Colon (tissue), 2 donors: ENCODE measurements around the gene TBC1D8B.
"Not testable (repeated sequence)": the region's sequence is repeated elsewhere in the genome, so short reads cannot be mapped to it uniquely, and the experiment has no call there.

Source experiments
- FAIRE-seq: peaks from 2 replicates; lab custom pipeline; 2012; peaks lifted over from hg19 to GRCh38; lab: Jason Lieb, UNC
- donor health status: control.
- donor health status: control.

The TBC1D8B gene

GRCh38 chrX:106802388-106803275 lies at the start of gene TBC1D8B:
TBC1D8B (plus strand) TSS chrX:106802673; CDS start chrX:106802854, 181 bp downstream.
- FAIRE-seq = peak; percentile 75

GRCh38 chrX:106769288-106769687 lies 33.2 kb upstream of the TBC1D8B start:
- not testable (repeated sequence) for FAIRE-seq

GRCh38 chrX:106774981-106775380 lies 27.5 kb upstream of the TBC1D8B start:
- peak; percentile 60 for FAIRE-seq

DNA sequence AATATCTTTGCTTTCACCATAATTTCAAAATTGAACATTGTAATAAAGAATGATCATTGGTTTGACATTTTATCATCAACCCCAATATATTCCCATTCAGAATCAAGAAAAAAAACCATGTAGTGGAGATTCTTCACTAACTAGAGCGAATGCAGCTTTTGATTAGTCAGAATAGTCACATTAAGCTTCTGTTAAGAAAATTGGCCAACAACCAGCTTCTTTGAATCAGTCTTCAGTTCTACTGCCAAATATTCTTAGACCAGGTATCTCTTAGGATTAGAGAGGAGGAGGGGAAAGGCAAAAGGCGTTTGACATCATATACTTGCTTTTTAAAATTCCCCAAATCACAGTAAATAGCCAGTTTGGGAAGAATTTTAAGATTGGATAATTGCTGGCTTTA lies 22.2 kb upstream of the TBC1D8B start:
- no peak for FAIRE-seq

GRCh38 chrX:106780664-106781377 lies 21.7 kb upstream of the TBC1D8B start:
- FAIRE-seq = peak; percentile 62

- FAIRE-seq = no peak
Measured at GRCh38 chrX:106783716-106784115, 18.8 kb upstream of the TBC1D8B start.

- FAIRE-seq = peak; percentile 96
Measured at GRCh38 chrX:106791495-106791894, 11.0 kb upstream of the TBC1D8B start.

GRCh38 chrX:106802063-106802387 lies 448 bp upstream of the TBC1D8B start:
- no peak for FAIRE-seq

DNA sequence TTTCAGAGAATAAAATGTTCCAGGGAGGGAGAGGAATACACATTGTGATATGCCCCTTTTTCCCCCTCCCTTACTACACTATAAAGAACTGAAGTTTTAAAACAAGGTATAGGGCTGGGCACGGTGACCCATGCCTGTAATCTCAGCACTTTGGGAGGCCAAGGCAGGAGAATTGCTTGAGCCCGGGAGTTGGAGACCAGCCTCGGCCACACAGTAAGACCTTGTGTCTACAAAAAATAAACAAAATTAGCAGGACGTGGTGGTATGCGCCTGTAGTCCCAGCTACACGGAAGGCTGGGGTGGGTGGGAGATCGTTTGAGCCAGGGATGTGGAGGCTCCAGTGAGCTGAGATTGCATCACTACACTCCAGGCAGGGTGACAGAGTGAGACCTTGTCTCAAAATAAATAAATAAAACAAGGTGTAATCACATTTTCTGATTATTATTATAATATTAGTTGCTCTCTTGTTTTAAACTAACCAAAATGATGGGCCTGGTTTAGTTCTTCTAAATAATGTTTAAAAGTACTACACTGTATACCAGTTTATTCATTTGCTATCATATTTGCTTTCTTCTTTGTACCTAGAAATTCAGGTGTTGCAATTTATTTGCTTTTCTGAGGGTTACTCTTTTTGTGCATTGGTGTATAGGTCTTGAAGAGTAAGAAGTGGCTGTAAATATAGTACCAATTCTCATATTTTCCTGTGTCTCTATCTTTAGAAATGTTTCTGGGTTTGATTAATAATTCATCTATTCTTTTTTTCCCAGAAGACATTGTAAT lies 8.8 kb downstream of the TBC1D8B start:
- peak; percentile 33 for FAIRE-seq

DNA sequence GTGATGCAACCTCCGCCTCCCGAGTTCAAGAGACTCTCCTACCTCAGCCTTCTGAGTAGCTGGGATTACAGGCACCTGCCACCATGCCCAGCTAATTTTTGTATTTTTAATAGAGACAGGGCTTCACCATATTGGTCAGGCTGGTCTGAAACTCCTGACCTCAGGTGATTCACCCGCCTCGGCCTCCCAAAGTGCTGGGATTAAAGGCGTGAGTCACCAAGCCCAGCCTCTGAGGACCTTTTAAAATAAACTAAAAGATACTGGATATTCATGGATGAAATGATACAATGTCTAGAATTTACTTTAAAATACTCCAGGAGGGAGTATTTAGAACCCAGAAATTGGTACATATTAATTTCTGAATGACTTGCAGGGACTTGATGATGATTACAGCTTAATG lies 10.5 kb downstream of the TBC1D8B start:
- not testable (repeated sequence) for FAIRE-seq

DNA sequence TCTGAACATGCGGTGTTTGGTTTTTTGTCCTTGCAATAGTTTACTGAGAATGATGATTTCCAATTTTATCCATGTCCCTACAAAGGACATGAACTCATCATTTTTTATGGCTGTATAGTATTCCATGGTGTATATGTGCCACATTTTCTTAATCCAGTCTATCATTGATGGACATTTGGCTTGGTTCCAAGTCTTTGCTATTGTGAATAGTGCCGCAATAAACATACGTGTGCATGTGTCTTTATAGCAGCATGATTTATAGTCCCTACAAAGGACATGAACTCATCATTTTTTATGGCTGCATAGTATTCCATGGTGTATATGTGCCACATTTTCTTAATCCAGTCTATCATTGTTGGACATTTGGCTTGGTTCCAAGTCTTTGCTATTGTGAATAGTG lies 11.6 kb downstream of the TBC1D8B start:
- FAIRE-seq = not testable (repeated sequence)

- no peak for FAIRE-seq
Measured at GRCh38 chrX:106862972-106863688, 60.7 kb downstream of the TBC1D8B start.

- FAIRE-seq = no peak
Measured at GRCh38 chrX:106863697-106864096, 61.2 kb downstream of the TBC1D8B start.

GRCh38 chrX:106872796-106873195 lies 70.3 kb downstream of the TBC1D8B start:
- not testable (repeated sequence) for FAIRE-seq

GRCh38 chrX:106874075-106874474 lies 71.6 kb downstream of the TBC1D8B start:
- peak; percentile 97 for FAIRE-seq

- FAIRE-seq = no peak
Measured at GRCh38 chrX:106875151-106875550, 72.7 kb downstream of the TBC1D8B start.

DNA sequence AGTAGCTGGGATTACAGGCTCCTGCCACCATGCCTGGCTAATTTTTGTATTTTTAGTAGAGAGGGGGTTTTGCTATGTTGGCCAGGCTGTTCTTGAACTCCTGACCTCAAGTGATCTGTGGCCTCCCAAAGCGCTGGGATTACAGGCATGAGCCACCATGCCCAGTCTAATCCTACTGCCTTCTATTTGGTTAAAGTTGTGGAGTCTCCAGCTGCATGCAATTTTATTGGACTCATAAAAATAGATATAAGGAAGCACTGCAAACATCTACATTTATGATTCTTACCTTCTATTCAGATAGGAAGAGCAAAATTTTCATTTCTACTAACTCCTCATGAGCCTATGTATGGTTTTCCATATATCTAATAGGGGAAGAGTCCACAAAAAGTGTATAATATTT lies 87.0 kb downstream of the TBC1D8B start:
- no peak for FAIRE-seq

- no peak for FAIRE-seq
Measured at GRCh38 chrX:106891762-106892460, 89.4 kb downstream of the TBC1D8B start.

DNA sequence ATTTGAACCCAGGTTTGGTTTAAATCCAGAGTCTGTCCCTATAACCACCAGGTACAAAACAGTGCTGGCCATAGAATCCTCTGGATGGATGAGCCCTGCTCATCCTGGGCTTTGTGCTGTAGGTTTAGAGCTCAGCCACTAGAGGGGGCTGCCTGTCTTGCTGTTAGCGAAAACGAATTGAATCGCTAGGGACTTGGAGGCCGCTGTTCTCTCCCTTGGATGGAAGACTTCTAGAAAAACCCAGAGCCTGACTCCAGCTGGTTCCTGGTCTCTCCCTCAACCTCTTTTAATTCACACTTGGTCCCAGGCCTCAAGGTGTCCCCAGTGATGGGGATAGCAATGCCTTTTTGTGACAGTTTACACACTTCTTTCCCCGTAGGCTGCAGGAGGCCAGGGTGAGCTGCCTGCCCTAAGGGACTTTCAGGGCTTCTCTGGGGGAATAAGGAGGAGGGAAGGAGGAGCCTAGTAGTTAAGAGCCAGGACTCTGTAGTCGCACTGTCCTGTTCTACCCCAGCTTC lies 92.0 kb downstream of the TBC1D8B start:
- FAIRE-seq = no peak

DNA sequence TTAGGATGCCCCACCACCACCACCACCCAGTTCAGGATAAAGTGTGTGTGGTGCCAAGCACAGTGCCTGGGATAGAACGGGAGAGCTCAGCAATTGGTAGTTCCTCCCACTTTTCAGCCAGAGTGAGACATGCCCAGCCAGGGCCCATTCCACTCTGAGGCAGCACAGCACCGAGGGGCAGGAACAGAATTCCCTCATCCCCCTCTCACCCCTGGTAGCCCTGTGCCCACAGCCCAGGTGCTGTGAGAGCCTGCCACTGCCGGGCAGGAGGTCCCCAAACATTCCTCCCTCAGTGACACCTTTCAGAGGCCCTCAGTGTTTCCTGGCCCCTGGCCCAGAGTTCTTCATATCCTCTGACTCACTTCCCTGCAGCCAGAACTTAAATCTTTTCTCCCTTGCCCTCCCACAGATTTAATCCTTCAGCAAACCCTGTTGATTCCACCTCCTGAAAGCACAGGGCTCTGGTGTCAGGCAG lies 92.5 kb downstream of the TBC1D8B start:
- no peak for FAIRE-seq

- no peak for FAIRE-seq
Measured at GRCh38 chrX:106897259-106897658, 94.8 kb downstream of the TBC1D8B start.
